Motor neuron (in vitro differentiated cells): Measurements from ENCODE around the gene APPL2. TPM values are rescaled to one million over a fixed set of nuclear protein-coding genes. Genes with fewer than 3 reads are reported as not detected.

ENCODE experiments used
- ATAC-seq, 8 experiments: fragments of 200-7000 bp; cut with Tn5 transposase; replicated peaks in 6 of 8; 2 replicates each; pipeline ENCODE4 v1.8.0; 2021; ENCODE audit warnings: mild to moderate bottlenecking in 8 of 8, moderate library complexity in 8 of 8
- H3K27ac ChIP-seq, 2 donors: fragments of 250-450 bp; sonication (Bioruptor Pico); 2 replicates each; pipeline ENCODE4 v1.9.0; 2021; ENCODE audit warnings: antibody characterized with exemption in 2 of 2, mild to moderate bottlenecking in 2 of 2, moderate library complexity in 1 of 2
- H3K4me1 ChIP-seq, 2 donors: fragments of 250-450 bp; sonication (Bioruptor Pico); replicated peaks in 1 of 2; 2 replicates each; pipeline ENCODE4 v1.6.1; 2021; ENCODE audit warnings: antibody characterized with exemption in 2 of 2, mild to moderate bottlenecking in 2 of 2, moderate library complexity in 1 of 2
- H3K4me3 ChIP-seq, 5 donors: fragments of 250-450 bp; sonication (Bioruptor Pico); 2 replicates each; pipeline ENCODE4 v1.9.0; 2021; ENCODE audit warnings: antibody characterized with exemption in 5 of 5, mild to moderate bottlenecking in 5 of 5, moderate library complexity in 4 of 5
- WGBS, 10 experiments: fragments of 450-650 bp; shearing (Covaris generic); methylation state at CpG; one replicate each; pipeline ENCODE4 v1.0.0; 2022; 5-methylcytosine and 5-hydroxymethylcytosine counted together
- in situ Hi-C, 9 experiments: fragments of 400-800 bp; cut with MboI; loops; one replicate each; pipeline ENCODE4 v1.15.0; 2021; ENCODE audit warnings: low sequenced_read_pairs in 9 of 9, low pct_unique_long_range_greater_than_20kb in 2 of 9; ENCODE audit not compliant: unreplicated experiment in 9 of 9
- total RNA-seq, 8 experiments: library from RNA; unstranded; fragments of 300-600 nt; gene quantifications; 2 replicates each; pipeline versions ENCODE4 v1.2.3 to v1.2.4, GENCODE V29; 2022

Gene APPL2
- total RNA-seq, 8 experiments from 2014 or later: 14.5 to 50.9 (median 19.2) TPM

- 51 to 100% (median 82%) methylated on average over 1 to 5 of the region's 5 CpGs for whole genome bisulfite sequencing, 10 experiments
- Histone ChIP-seq H3K27ac (no peak overlapping the region), H3K4me1 (peaks cover 4 to 10% of the 10 kb centered on the region in 2 donors)
These were observed 10.4 kb downstream of the APPL2 start for GRCh38 chr12:105225505-105226015.

GRCh38 chr12:105224399-105224798 lies 11.6 kb downstream of the APPL2 start:
- H3K27ac ChIP-seq: no peak overlapping the region
- in situ Hi-C loops: loop anchor here in 2 of 9 experiments (25.0 kb wide), 1 partner anchor 163 kb away; no protein-coding TSS in a partner anchor
- 84 to 100% (median 98%) methylated on average over 1 to 4 of the region's 4 CpGs; no CpG with 5 or more reads in 2 of the 10 experiments for WGBS, 10 experiments
- ATAC-seq: no peak
- H3K4me1 ChIP-seq: peaks cover 4 to 10% of the 10 kb centered on the region in 2 donors
- no peak overlapping the region for H3K4me3 ChIP-seq

More at GRCh38 chr12:105225505-105226015, 10.4 kb downstream of the APPL2 start:
- H3K4me3 ChIP-seq: no peak overlapping the region
- no peak for ATAC-seq
- in situ Hi-C loops: no loop called here

GRCh38 chr12:105223884-105224283 lies 12.1 kb downstream of the APPL2 start:
- no peak for ATAC-seq
- no peak overlapping the region for H3K27ac ChIP-seq
- WGBS, 10 experiments: 91 to 100% (median 96%) methylated on average over 1 to 4 of the region's 4 CpGs; no CpG with 5 or more reads in 5 of the 10 experiments
- H3K4me3 ChIP-seq: no peak overlapping the region
- H3K4me1 ChIP-seq: peaks cover 4% of the 10 kb centered on the region in 2 donors
- in situ Hi-C loops: loop anchor here in 2 of 9 experiments (25.0 kb wide), 1 partner anchor 163 kb away; no protein-coding TSS in a partner anchor

- Histone ChIP-seq H3K4me3 (no peak overlapping the region), H3K27ac (no peak overlapping the region), H3K4me1 (peaks cover 0 to 4% of the 10 kb centered on the region in 2 donors)
- in situ Hi-C loops: loop anchor here in 2 of 9 experiments (25.0 kb wide), 1 partner anchor 164 kb away; no protein-coding TSS in a partner anchor
- ATAC-seq: no peak
- WGBS, 10 experiments: 67 to 100% (median 97%) methylated on average over 1 to 3 of the region's 4 CpGs; no CpG with 5 or more reads in 4 of the 10 experiments
These were observed 12.6 kb downstream of the APPL2 start for GRCh38 chr12:105223352-105223845.

GRCh38 chr12:105222726-105223351 lies 13.1 kb downstream of the APPL2 start:
- in situ Hi-C loops: loop anchor here in 2 of 9 experiments (25.0 kb wide), 1 partner anchor 164 kb away; no protein-coding TSS in a partner anchor
- WGBS, 10 experiments: 35 to 100% (median 71%) methylated on average over 1 to 12 of the region's 13 CpGs; no CpG with 5 or more reads in 1 of the 10 experiments
- no peak for ATAC-seq
- H3K4me1 ChIP-seq: peaks cover 0 to 4% of the 10 kb centered on the region in 2 donors
- H3K27ac ChIP-seq: no peak overlapping the region
- H3K4me3 ChIP-seq: no peak overlapping the region

GRCh38 chr12:105222284-105222655 lies 13.7 kb downstream of the APPL2 start:
- ATAC-seq: peak in 2 of 8 experiments; percentile 63 to 77
- Histone ChIP-seq H3K4me3 (no peak overlapping the region), H3K27ac (no peak overlapping the region), H3K4me1 (peaks cover 0 to 4% of the 10 kb centered on the region in 2 donors)
- in situ Hi-C loops: loop anchor here in 2 of 9 experiments (25.0 kb wide), 1 partner anchor 165 kb away; no protein-coding TSS in a partner anchor
- WGBS, 10 experiments: 0 to 100% (median 90%) methylated on average over 1 to 4 of the region's 4 CpGs; no CpG with 5 or more reads in 3 of the 10 experiments

GRCh38 chr12:105221583-105222283 lies 14.2 kb downstream of the APPL2 start:
- H3K4me1 ChIP-seq: peaks cover 0 to 4% of the 10 kb centered on the region in 2 donors
- H3K4me3 ChIP-seq: no peak overlapping the region
- no peak overlapping the region for H3K27ac ChIP-seq
- peak in 3 of 8 experiments; percentile 71 to 91 (median 79) for ATAC-seq
- in situ Hi-C loops: loop anchor here in 2 of 9 experiments (25.0 kb wide), 1 partner anchor 166 kb away; no protein-coding TSS in a partner anchor
- WGBS, 10 experiments: 30 to 100% (median 79%) methylated on average over 1 to 5 of the region's 19 CpGs; no CpG with 5 or more reads in 3 of the 10 experiments

GRCh38 chr12:105220929-105221290 lies 15.1 kb downstream of the APPL2 start:
- Histone ChIP-seq H3K4me3 (no peak overlapping the region), H3K4me1 (no peaks in the 10 kb centered on the region), H3K27ac (no peak overlapping the region)
- ATAC-seq: no peak
- 82 to 100% (median 90%) methylated on average over 1 to 3 of the region's 3 CpGs; no CpG with 5 or more reads in 5 of the 10 experiments for WGBS, 10 experiments
- in situ Hi-C loops: loop anchor here in 2 of 9 experiments (25.0 kb wide), 1 partner anchor 166 kb away; no protein-coding TSS in a partner anchor

GRCh38 chr12:105220150-105220928 lies 15.6 kb downstream of the APPL2 start:
- 71 to 100% (median 100%) methylated on average over 1 to 6 of the region's 6 CpGs; no CpG with 5 or more reads in 3 of the 10 experiments for WGBS, 10 experiments
- H3K4me1 ChIP-seq: no peaks in the 10 kb centered on the region
- in situ Hi-C loops: loop anchor here in 2 of 9 experiments (25.0 kb wide), 1 partner anchor 167 kb away; no protein-coding TSS in a partner anchor
- peak in 1 of 8 experiments; percentile 28 for ATAC-seq
- no peak overlapping the region for H3K4me3 ChIP-seq
- no peak overlapping the region for H3K27ac ChIP-seq

GRCh38 chr12:105219261-105220028 lies 16.5 kb downstream of the APPL2 start:
- Histone ChIP-seq H3K4me1 (no peaks in the 10 kb centered on the region), H3K27ac (no peak overlapping the region), H3K4me3 (no peak overlapping the region)
- in situ Hi-C loops: loop anchor here in 2 of 9 experiments (25.0 kb wide), 1 partner anchor 168 kb away; no protein-coding TSS in a partner anchor
- no peak for ATAC-seq
- 8 to 93% (median 71%) methylated on average over 1 to 3 of the region's 4 CpGs for WGBS, 10 experiments

- Histone ChIP-seq H3K27ac (no peak overlapping the region), H3K4me1 (no peaks in the 10 kb centered on the region), H3K4me3 (no peak overlapping the region)
- ATAC-seq: no peak
- in situ Hi-C loops: loop anchor here in 2 of 9 experiments (25.0 kb wide), 1 partner anchor 169 kb away; no protein-coding TSS in a partner anchor
- WGBS, 10 experiments: 19 to 80% (median 40%) methylated on average over 1 to 5 of the region's 7 CpGs; no CpG with 5 or more reads in 5 of the 10 experiments
These were observed 17.5 kb downstream of the APPL2 start for GRCh38 chr12:105218434-105218833.
